OCI-LY1 (cell line): ENCODE data around the gene TMEM185A.
"Not testable (repeated sequence)": the region's sequence is repeated elsewhere in the genome, so short reads cannot be mapped to it uniquely, and the experiment has no call there.

Source experiments
- H2AFZ ChIP-seq: fragments of 200-600 bp; sonication (generic), shearing (Covaris generic); 2 replicates; pipeline ENCODE4 v1.6.0; 2014; ENCODE audit warnings: antibody characterized with exemption, mild to moderate bottlenecking, low read length
- H3F3A ChIP-seq: fragments of 200-600 bp; sonication (generic), shearing (Covaris generic); 2 replicates; pipeline ENCODE4 v1.6.0; 2014; ENCODE audit warnings: mild to moderate bottlenecking, antibody characterized with exemption, low read length, moderate library complexity; ENCODE audit not compliant: insufficient read depth
- H3K27ac ChIP-seq: fragments of 200-600 bp; sonication (generic); 2 replicates; pipeline ENCODE4 v1.5.1; 2014; ENCODE audit warnings: low read length, mixed run types, mild to moderate bottlenecking, low read depth; ENCODE audit not compliant: poor library complexity, severe bottlenecking
- H3K27me3 ChIP-seq: fragments of 200-600 bp; sonication (generic); 2 replicates; pipeline ENCODE4 v1.6.0; 2014; ENCODE audit warnings: antibody characterized with exemption, mild to moderate bottlenecking, low read length, moderate library complexity; ENCODE audit not compliant: insufficient read depth
- H3K36me3 ChIP-seq: fragments of 200-600 bp; sonication (generic); 2 replicates; pipeline ENCODE4 v1.6.1; 2014; ENCODE audit warnings: mild to moderate bottlenecking, antibody characterized with exemption, low read length, moderate library complexity, mixed read lengths; ENCODE audit not compliant: insufficient read depth
- H3K4me1 ChIP-seq: fragments of 200-600 bp; sonication (generic); 2 replicates; pipeline ENCODE4 v1.5.1; 2014; ENCODE audit warnings: mild to moderate bottlenecking, low read length, moderate library complexity; ENCODE audit not compliant: insufficient read depth, severe bottlenecking
- H3K4me2 ChIP-seq: fragments of 200-600 bp; sonication (generic), shearing (Covaris generic); 2 replicates; pipeline ENCODE4 v1.6.1; 2014; ENCODE audit warnings: low read length
- H3K4me3 ChIP-seq: fragments of 200-600 bp; sonication (generic); 2 replicates; pipeline ENCODE4 v1.5.1; 2014; ENCODE audit warnings: low read length, low read depth, mild to moderate bottlenecking, mixed read lengths; ENCODE audit not compliant: poor library complexity, severe bottlenecking
- H3K79me2 ChIP-seq: fragments of 200-600 bp; shearing (Covaris generic); 2 replicates; pipeline ENCODE4 v1.6.1; 2016; ENCODE audit warnings: mixed run types, low read length, mixed read lengths; ENCODE audit not compliant: insufficient read depth
- H3K9ac ChIP-seq: fragments of 200-600 bp; sonication (generic), shearing (Covaris generic); 2 replicates; pipeline ENCODE4 v1.6.1; 2014; ENCODE audit warnings: mild to moderate bottlenecking, low read length, mixed read lengths
- H3K9me2 ChIP-seq: fragments of 200-600 bp; sonication (generic), shearing (Covaris generic); 2 replicates; pipeline ENCODE4 v1.6.1; 2014; ENCODE audit warnings: low read depth, mild to moderate bottlenecking, low read length, mixed read lengths
- H3K9me3 ChIP-seq: fragments of 200-600 bp; shearing (Covaris generic); 2 replicates; pipeline ENCODE4 v1.6.1; 2014; ENCODE audit warnings: low read length, mixed read lengths
- H4K20me1 ChIP-seq: fragments of 200-600 bp; sonication (generic), shearing (Covaris generic); 2 replicates; pipeline ENCODE4 v1.6.0; 2016; ENCODE audit warnings: mild to moderate bottlenecking, low read length; ENCODE audit not compliant: insufficient read depth
- CTCF ChIP-seq: fragments of 200-600 bp; sonication (generic), shearing (Covaris generic); IDR thresholded peaks from 2 replicates; pipeline ENCODE4 v1.5.1; 2017; ENCODE audit warnings: mild to moderate bottlenecking, antibody characterized with exemption, low read length, moderate library complexity, mixed read lengths
- EZH2 ChIP-seq: fragments of 200-600 bp; sonication (generic), shearing (Covaris generic); IDR thresholded peaks from 2 replicates; pipeline ENCODE4 v1.8.0; 2017; ENCODE audit warnings: borderline replicate concordance, mixed run types, mild to moderate bottlenecking, antibody characterized with exemption, low read length, moderate library complexity, mixed read lengths

TMEM185A gene

DNA sequence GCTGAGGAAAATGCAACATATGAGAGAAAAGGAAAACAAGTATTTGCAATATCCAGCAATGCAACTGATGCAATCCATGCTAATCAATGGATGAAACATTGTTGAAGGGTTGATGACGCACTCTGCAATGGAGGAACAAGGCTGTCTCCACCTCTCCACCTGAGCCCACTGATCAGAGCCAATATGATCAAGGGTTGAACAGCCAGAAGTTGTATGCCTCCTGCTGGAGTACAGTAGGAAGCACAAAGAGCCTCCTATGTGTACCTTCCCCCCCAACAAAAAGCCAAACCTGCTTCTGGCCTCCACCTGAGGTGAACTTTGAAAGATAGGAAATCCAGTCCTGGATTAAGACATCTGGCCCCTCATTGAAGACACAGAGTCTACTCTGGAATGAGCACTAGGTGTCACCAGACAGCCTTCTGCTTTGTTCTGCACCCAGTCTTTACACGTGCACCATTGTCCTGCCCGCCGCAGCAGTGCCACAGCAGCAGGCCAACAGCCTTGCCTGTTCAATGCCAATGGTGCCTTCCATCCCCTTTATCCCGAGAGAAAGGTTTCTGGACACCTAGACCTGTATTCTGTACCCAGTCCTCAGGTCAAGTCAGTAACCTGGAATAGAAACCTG is 24.8 kb upstream of the TMEM185A start:
- not testable (repeated sequence) for H3K9me2 ChIP-seq, H2AFZ ChIP-seq, H3K9ac ChIP-seq, H3K4me3 ChIP-seq, H3K27me3 ChIP-seq, H4K20me1 ChIP-seq, H3K4me2 ChIP-seq, H3K4me1 ChIP-seq, H3K27ac ChIP-seq, H3K9me3 ChIP-seq, H3K36me3 ChIP-seq, H3K79me2 ChIP-seq, H3F3A ChIP-seq

GRCh38 chrX:149652232-149652981 is 20.8 kb upstream of the TMEM185A start:
- Histone ChIP-seq H3K9me3 (no peaks in the 10 kb centered on the region), H3K27ac (no peak overlapping the region), H4K20me1 (no peaks in the 10 kb centered on the region), H3K9me2 (no peaks in the 10 kb centered on the region), H3K79me2 (no peaks in the 10 kb centered on the region), H2AFZ (no peak overlapping the region), H3F3A (no peaks in the 10 kb centered on the region), H3K9ac (no peak overlapping the region), H3K27me3 (no peaks in the 10 kb centered on the region), H3K4me2 (no peak overlapping the region), H3K4me1 (no peaks in the 10 kb centered on the region), H3K36me3 (no peaks in the 10 kb centered on the region), H3K4me3 (no peak overlapping the region)
- no peak for TF ChIP-seq CTCF

- Histone ChIP-seq H4K20me1 (no peaks in the 10 kb centered on the region), H3K79me2 (no peaks in the 10 kb centered on the region), H3K9me2 (no peaks in the 10 kb centered on the region), H3K4me3 (no peak overlapping the region), H2AFZ (no peak overlapping the region), H3F3A (no peaks in the 10 kb centered on the region), H3K4me1 (no peaks in the 10 kb centered on the region), H3K27me3 (no peaks in the 10 kb centered on the region), H3K27ac (no peak overlapping the region), H3K36me3 (no peaks in the 10 kb centered on the region), H3K9ac (no peak overlapping the region), H3K9me3 (no peaks in the 10 kb centered on the region), H3K4me2 (no peak overlapping the region)
- TF ChIP-seq CTCF (no peak), EZH2 (no peak)
Measured at GRCh38 chrX:149650162-149650561, 18.6 kb upstream of the TMEM185A start.

GRCh38 chrX:149648932-149649331 is 17.3 kb upstream of the TMEM185A start:
- Histone ChIP-seq H3K4me1 (no peaks in the 10 kb centered on the region), H3K9me2 (no peaks in the 10 kb centered on the region), H3K4me2 (no peak overlapping the region), H4K20me1 (no peaks in the 10 kb centered on the region), H3K4me3 (no peak overlapping the region), H3K9me3 (no peaks in the 10 kb centered on the region), H3K27me3 (no peaks in the 10 kb centered on the region), H2AFZ (no peak overlapping the region), H3F3A (no peaks in the 10 kb centered on the region), H3K79me2 (no peaks in the 10 kb centered on the region), H3K27ac (no peak overlapping the region), H3K36me3 (no peaks in the 10 kb centered on the region), H3K9ac (no peak overlapping the region)
- TF ChIP-seq EZH2 (no peak), CTCF (no peak)
